Endothelial cell of umbilical vein (primary cell): ENCODE measurements around the gene RANBP17. TPM values are rescaled to one million over a fixed set of nuclear protein-coding genes. Genes with fewer than 3 reads are reported as not detected.
"Not testable (repeated sequence)": the region's sequence is repeated elsewhere in the genome, so short reads cannot be mapped to it uniquely, and the experiment has no call there.

Source experiments
- BruUV-seq: library from RNA; stranded (reverse); fragments of 400-500 nt; replicated peaks from 2 replicates; lab custom pipeline; 2021; lab: Mats Ljungman, UMichigan
- CTCF ChIA-PET: fragments of 300-600, 350-600 bp; sonication (Branson Sonifier 250); formaldehyde crosslinking; loops from one replicate; lab custom pipeline; 2021; ENCODE audit warnings: antibody characterized with exemption, inconsistent platforms; lab: Charles Lee
- POLR2A ChIA-PET: fragments of 300-600, 350-600 bp; sonication (Branson Sonifier 250); formaldehyde crosslinking; loops from one replicate; lab custom pipeline; 2021; ENCODE audit warnings: antibody characterized with exemption, inconsistent platforms; lab: Charles Lee
- DNase-seq: peaks from one replicate; pipeline ENCODE4 v3.0.0-alpha.2; 2011; ENCODE audit warnings: low read depth, low spot score
- FAIRE-seq: peaks from 2 replicates; lab custom pipeline; 2011; peaks lifted over from hg19 to GRCh38; lab: Jason Lieb, UNC
- H2AFZ ChIP-seq: 2 replicates; pipeline ENCODE4 v1.6.0; 2012; ENCODE audit warnings: low read depth, low read length, control low read depth, inconsistent platforms
- H3K27ac ChIP-seq: 2 replicates; pipeline ENCODE4 v1.5.1; 2011; ENCODE audit warnings: low read depth, mild to moderate bottlenecking, control low read depth, low read length, moderate library complexity; ENCODE audit not compliant: insufficient read depth
- H3K27me3 ChIP-seq, 2 experiments: 2 replicates each; pipeline versions ENCODE4 v1.6.0 to v1.6.1; 2011; ENCODE audit warnings: low read length in 2 of 2, mixed read lengths in 1 of 2; ENCODE audit not compliant: control insufficient read depth in 2 of 2, insufficient read depth in 2 of 2
- H3K36me3 ChIP-seq, 2 experiments: 2 replicates in 1 of 2; 3 replicates in 1 of 2; pipeline ENCODE4 v1.5.1; 2011; ENCODE audit warnings: low read length in 2 of 2, mild to moderate bottlenecking in 1 of 2, moderate library complexity in 1 of 2; ENCODE audit not compliant: control insufficient read depth in 2 of 2, insufficient read depth in 2 of 2; ENCODE audit errors: extremely low read depth in 1 of 2
- H3K4me1 ChIP-seq: 3 replicates; pipeline ENCODE4 v1.5.1; 2011; ENCODE audit warnings: mild to moderate bottlenecking, low read length; ENCODE audit not compliant: control insufficient read depth, insufficient read depth; ENCODE audit errors: extremely low read depth
- H3K4me2 ChIP-seq: 2 replicates; pipeline ENCODE4 v1.6.1; 2011; ENCODE audit warnings: low read length, control low read depth, mixed read lengths; ENCODE audit not compliant: insufficient read depth
- H3K4me3 ChIP-seq, 3 experiments: fragments of 200-600 bp in 1 of 3; sonication (generic), shearing (Covaris generic) in 1 of 3; replicated peaks in 1 of 3; 2 replicates each; pipeline ENCODE4 v1.5.1; 2011 to 2016; ENCODE audit warnings: control low read depth in 3 of 3, low read length in 3 of 3, mild to moderate bottlenecking in 2 of 3, inconsistent platforms in 1 of 3, low read depth in 1 of 3, moderate library complexity in 1 of 3; ENCODE audit not compliant: insufficient read depth in 1 of 3
- H3K79me2 ChIP-seq: 2 replicates; pipeline ENCODE4 v1.6.0; 2012; ENCODE audit warnings: low read length, inconsistent platforms; ENCODE audit not compliant: control insufficient read depth, insufficient read depth
- H3K9ac ChIP-seq: replicated peaks from 2 replicates; pipeline ENCODE3; 2011; ENCODE audit warnings: low read length, control low read depth; ENCODE audit not compliant: insufficient read depth; ENCODE audit errors: extremely low read depth
- H3K9me1 ChIP-seq: replicated peaks from 3 replicates; pipeline ENCODE4 v1.6.0; 2011; ENCODE audit warnings: mild to moderate bottlenecking, low read length; ENCODE audit not compliant: control insufficient read depth, insufficient read depth; ENCODE audit errors: extremely low read depth
- H3K9me3 ChIP-seq: replicated peaks from 2 replicates; pipeline ENCODE4 v1.5.1; 2012; ENCODE audit warnings: low read length, inconsistent platforms; ENCODE audit not compliant: control insufficient read depth, insufficient read depth
- H4K20me1 ChIP-seq: replicated peaks from 2 replicates; pipeline ENCODE3; 2011; ENCODE audit warnings: mild to moderate bottlenecking, low read length; ENCODE audit not compliant: control insufficient read depth, insufficient read depth; ENCODE audit errors: extremely low read depth
- EZH2 ChIP-seq: IDR thresholded peaks from 2 replicates; pipeline ENCODE4 v1.6.1; 2012; ENCODE audit warnings: borderline replicate concordance, low read depth, mild to moderate bottlenecking, moderate library complexity, low read length, inconsistent platforms; ENCODE audit not compliant: severe bottlenecking
- GATA2 ChIP-seq: IDR thresholded peaks from 2 replicates; pipeline ENCODE4 v1.7.0; 2011; ENCODE audit warnings: low read depth, mild to moderate bottlenecking, moderate library complexity, mixed read lengths, low read length; ENCODE audit not compliant: insufficient read length, insufficient read depth
- JUN ChIP-seq: IDR thresholded peaks from 2 replicates; pipeline ENCODE4 v1.6.1; 2011; ENCODE audit warnings: borderline replicate concordance, low read depth; ENCODE audit not compliant: insufficient read length, insufficient read depth
- MYC ChIP-seq: IDR thresholded peaks from one replicate; pipeline ENCODE4 v1.6.1; 2011; ENCODE audit warnings: mild to moderate bottlenecking, low read depth, low read length
- POLR2AphosphoS5 ChIP-seq: IDR thresholded peaks from 2 replicates; pipeline ENCODE4 v1.6.1; 2012; ENCODE audit warnings: low read depth, mild to moderate bottlenecking, control low read depth, low read length, moderate library complexity; ENCODE audit not compliant: insufficient read depth
- dilution Hi-C: fragments of 300-500 bp; cut with MboI; formaldehyde crosslinking; loops from one replicate; pipeline ENCODE4 v1.15.0; 2019; ENCODE audit warnings: low sequenced_read_pairs; ENCODE audit not compliant: extremely low pct_ligation_motif_present
- intact Hi-C: fragments of 100-400 bp; cut with micrococcal nuclease; formaldehyde crosslinking; loops from one replicate; pipeline ENCODE4 v1.10.0; 2022
- polyA plus RNA-seq, 4 experiments: library from polyadenylated mRNA; depleted of rRNA in 3 of 4; stranded (reverse) in 3 of 4; unstranded in 1 of 4; fragments of >200 nt; gene quantifications; 2 replicates each; pipeline versions ENCODE4 v1.2.1 to v1.2.3, GENCODE V29; 2011 to 2012; ENCODE audit warnings: missing spikeins in 1 of 4
- total RNA-seq: library from RNA; stranded (reverse); gene quantifications from 2 replicates; pipeline ENCODE4 v1.2.3, GENCODE V29; 2021
- TF ChIP-seq, protein P1 (sequence below): IDR thresholded peaks from 2 replicates; pipeline ENCODE4 v1.6.1; 2011; ENCODE audit not compliant: insufficient read depth, insufficient read length
- TF ChIP-seq, protein P2 (sequence below), 2 donors: IDR thresholded peaks; 1 replicate in 1 of 2; 2 replicates in 1 of 2; pipeline ENCODE4 v1.5.1; 2011; ENCODE audit warnings: low read length in 2 of 2, mild to moderate bottlenecking in 2 of 2, moderate library complexity in 2 of 2, control low read depth in 1 of 2, inconsistent platforms in 1 of 2, low read depth in 1 of 2; ENCODE audit not compliant: insufficient read depth in 1 of 2; ENCODE audit errors: extremely low read depth in 1 of 2

RANBP17 gene
- total and polyA plus RNA-seq, 2 donors (not counting 3 experiments of a cell fraction or from before 2014, with no cell fraction given), result 5.6 to 13.6 TPM

DNA sequence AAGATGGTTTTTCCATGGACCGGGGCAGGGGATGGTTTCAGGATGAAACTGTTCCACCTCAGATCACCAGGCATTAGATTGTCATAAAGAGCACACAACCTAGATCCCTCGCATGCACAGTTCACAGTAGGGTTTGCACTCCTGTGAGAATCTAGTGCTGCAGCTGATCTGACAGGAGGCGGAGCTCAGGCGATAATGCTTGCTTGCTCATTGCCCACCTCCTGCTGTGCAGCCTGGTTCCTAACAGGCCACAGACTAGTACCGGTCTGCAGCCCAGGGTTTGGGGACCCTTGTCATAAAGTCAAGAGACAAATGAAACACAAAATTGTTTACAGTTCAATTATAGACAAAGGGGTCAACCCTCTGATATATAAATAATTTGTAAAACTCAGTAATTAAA lies 101.7 kb downstream of the RANBP17 start:
- ChIA-PET POLR2A (no interaction called here), CTCF (no interaction called here)
- intact Hi-C loops, result no loop called here
- H2AFZ ChIP-seq, result no peak overlapping the region
- dilution Hi-C loops, result no loop called here
- FAIRE-seq (no peak), DNase-seq (no peak)
- no peaks in the 10 kb centered on the region for H3K4me1 ChIP-seq
- no peak overlapping the region for H3K4me3 ChIP-seq
- H3K9me3 ChIP-seq, result no peaks in the 10 kb centered on the region
- no TSS peak for BruUV-seq
- H3K27me3 ChIP-seq, result no peaks in the 10 kb centered on the region
- no peak for TF ChIP-seq JUN
- no peak overlapping the region for H3K27ac ChIP-seq
- H3K79me2 ChIP-seq, result no peaks in the 10 kb centered on the region
- H3K36me3 ChIP-seq, result no peaks in the 10 kb centered on the region
- no peak overlapping the region for H3K9ac ChIP-seq
- no peaks in the 10 kb centered on the region for H4K20me1 ChIP-seq
- H3K4me2 ChIP-seq, result no peak overlapping the region
- H3K9me1 ChIP-seq, result no peaks in the 10 kb centered on the region

DNA sequence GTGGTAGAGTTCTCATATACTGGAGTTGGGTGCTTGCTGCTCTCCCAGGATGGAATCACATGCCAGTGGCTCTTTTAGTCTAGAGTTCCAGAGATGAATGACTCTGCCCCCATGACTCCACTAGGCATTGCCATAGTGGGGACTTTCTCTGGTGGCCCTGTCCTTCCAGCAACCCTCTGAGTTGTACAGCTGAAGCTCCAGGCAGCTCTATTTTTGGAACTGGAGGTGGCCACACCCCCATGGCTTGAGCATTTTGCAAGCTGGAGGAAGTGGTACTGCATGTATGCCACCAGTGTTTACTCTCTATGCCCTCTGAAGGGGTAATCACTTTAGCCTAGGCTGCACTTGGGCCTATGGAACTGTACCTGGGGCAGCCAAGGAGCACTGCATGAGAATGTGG lies 112.6 kb downstream of the RANBP17 start:
- H2AFZ ChIP-seq, result no peak overlapping the region
- intact Hi-C loops (no loop called here), dilution Hi-C loops (no loop called here)
- H3K27ac ChIP-seq, result no peak overlapping the region
- H4K20me1 ChIP-seq, result no peaks in the 10 kb centered on the region
- ChIA-PET POLR2A (no interaction called here), CTCF (no interaction called here)
- no peak overlapping the region for H3K9ac ChIP-seq
- H3K27me3 ChIP-seq, result no peaks in the 10 kb centered on the region
- no peaks in the 10 kb centered on the region for H3K9me3 ChIP-seq
- H3K36me3 ChIP-seq, result no peaks in the 10 kb centered on the region
- TF ChIP-seq MYC (no peak), EZH2 (no peak), POLR2AphosphoS5 (no peak), GATA2 (no peak), JUN (no peak)
- TF ChIP-seq, protein P1, sequence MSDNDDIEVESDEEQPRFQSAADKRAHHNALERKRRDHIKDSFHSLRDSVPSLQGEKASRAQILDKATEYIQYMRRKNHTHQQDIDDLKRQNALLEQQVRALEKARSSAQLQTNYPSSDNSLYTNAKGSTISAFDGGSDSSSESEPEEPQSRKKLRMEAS, result no peak
- TF ChIP-seq, protein P2, sequence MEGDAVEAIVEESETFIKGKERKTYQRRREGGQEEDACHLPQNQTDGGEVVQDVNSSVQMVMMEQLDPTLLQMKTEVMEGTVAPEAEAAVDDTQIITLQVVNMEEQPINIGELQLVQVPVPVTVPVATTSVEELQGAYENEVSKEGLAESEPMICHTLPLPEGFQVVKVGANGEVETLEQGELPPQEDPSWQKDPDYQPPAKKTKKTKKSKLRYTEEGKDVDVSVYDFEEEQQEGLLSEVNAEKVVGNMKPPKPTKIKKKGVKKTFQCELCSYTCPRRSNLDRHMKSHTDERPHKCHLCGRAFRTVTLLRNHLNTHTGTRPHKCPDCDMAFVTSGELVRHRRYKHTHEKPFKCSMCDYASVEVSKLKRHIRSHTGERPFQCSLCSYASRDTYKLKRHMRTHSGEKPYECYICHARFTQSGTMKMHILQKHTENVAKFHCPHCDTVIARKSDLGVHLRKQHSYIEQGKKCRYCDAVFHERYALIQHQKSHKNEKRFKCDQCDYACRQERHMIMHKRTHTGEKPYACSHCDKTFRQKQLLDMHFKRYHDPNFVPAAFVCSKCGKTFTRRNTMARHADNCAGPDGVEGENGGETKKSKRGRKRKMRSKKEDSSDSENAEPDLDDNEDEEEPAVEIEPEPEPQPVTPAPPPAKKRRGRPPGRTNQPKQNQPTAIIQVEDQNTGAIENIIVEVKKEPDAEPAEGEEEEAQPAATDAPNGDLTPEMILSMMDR (IDR thresholded peaks at IDR 0.05; ENCODE audit: extremely low read depth in 1 of 2, insufficient read depth in 1 of 2, low read depth in 1 of 2, low read length in 2 of 2), result no peak
- no peaks in the 10 kb centered on the region for H3K9me1 ChIP-seq
- H3K4me2 ChIP-seq, result no peak overlapping the region
- DNase-seq (no peak), FAIRE-seq (no peak)
- H3K4me3 ChIP-seq, result no peak overlapping the region
- H3K79me2 ChIP-seq, result no peaks in the 10 kb centered on the region
- no peaks in the 10 kb centered on the region for H3K4me1 ChIP-seq
- BruUV-seq, result no TSS peak

DNA sequence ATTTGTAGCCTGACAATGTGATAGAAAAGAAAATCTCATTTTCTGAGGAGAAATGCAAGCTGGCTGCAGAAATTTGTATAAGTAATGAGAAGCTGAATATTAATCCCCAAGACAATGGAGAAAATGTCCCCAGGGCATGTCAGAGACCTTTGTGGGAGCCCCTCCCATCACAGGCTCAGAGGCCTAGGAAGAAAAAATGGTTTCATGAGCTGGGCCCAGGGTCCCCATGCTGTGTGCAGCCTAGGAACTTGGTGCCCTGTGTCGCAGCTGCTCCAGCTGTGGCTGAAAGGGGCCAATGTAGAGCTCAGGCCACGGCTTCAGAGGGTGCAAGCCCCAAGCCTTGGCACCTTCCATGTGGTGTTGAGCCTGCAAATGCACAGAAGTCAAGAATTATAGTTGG lies 118.4 kb downstream of the RANBP17 start:
- H3K79me2 ChIP-seq, H3K27me3 ChIP-seq, H3K36me3 ChIP-seq, H3K9me1 ChIP-seq, H2AFZ ChIP-seq, H3K4me1 ChIP-seq, FAIRE-seq, H3K4me3 ChIP-seq, H3K9ac ChIP-seq, H3K27ac ChIP-seq, BruUV-seq, H4K20me1 ChIP-seq, H3K4me2 ChIP-seq, intact Hi-C loops, POLR2A ChIA-PET, DNase-seq, H3K9me3 ChIP-seq, dilution Hi-C loops: not testable (repeated sequence)
- CTCF ChIA-PET, result interaction anchor here (1.5 kb wide), 1 partner anchor 12 kb away, joined by 4 read pairs; no protein-coding TSS in a partner anchor
